GM12878 (cell line): ENCODE measurements around the gene NUP210. TPM values are rescaled to one million over a fixed set of nuclear protein-coding genes. Genes with fewer than 3 reads are reported as not detected.
A peak's percentile ranks its signal among the peaks of the same experiment; 100 is the strongest.

ENCODE experiments used
- CBX3 ChIP-seq: fragments of 200-600 bp; sonication (generic); IDR thresholded peaks from 2 replicates; pipeline ENCODE4 v1.6.1; 2016; ENCODE audit warnings: low read depth, borderline replicate concordance
- CEBPZ ChIP-seq: fragments of 150-350 bp; IDR thresholded peaks from 2 replicates; pipeline ENCODE4 v1.6.1; 2016; ENCODE audit warnings: low read depth, low read length
- CHD1 ChIP-seq: IDR thresholded peaks from 2 replicates; pipeline ENCODE4 v1.6.1; 2012; ENCODE audit warnings: low read depth, low read length, improper control_type of control experiment
- CHD4 ChIP-seq: fragments of 200-600 bp; sonication (generic); IDR thresholded peaks from 2 replicates; pipeline ENCODE4 v1.6.1; 2016; ENCODE audit warnings: mild to moderate bottlenecking
- CUX1 ChIP-seq: IDR thresholded peaks from 2 replicates; pipeline ENCODE4 v1.6.1; 2012; ENCODE audit warnings: improper control_type of control experiment, low read depth, low read length; ENCODE audit not compliant: insufficient replicate concordance
- EGR1 ChIP-seq, 2 experiments: IDR thresholded peaks; 1 replicate in 1 of 2; 2 replicates in 1 of 2; pipeline ENCODE4 v1.6.1; 2011 to 2012; ENCODE audit warnings: low read depth in 2 of 2, low read length in 2 of 2, borderline replicate concordance in 1 of 2, mild to moderate bottlenecking in 1 of 2, moderate library complexity in 1 of 2
- EP300 ChIP-seq, 2 experiments: fragments of 150-350 bp in 1 of 2; IDR thresholded peaks; 2 replicates each; pipeline ENCODE4 v1.6.1; 2011 to 2012; ENCODE audit warnings: low read depth in 2 of 2, low read length in 2 of 2, borderline replicate concordance in 1 of 2, improper control_type of control experiment in 1 of 2, inconsistent platforms in 1 of 2; ENCODE audit not compliant: control insufficient read depth in 1 of 2
- ESRRA ChIP-seq: IDR thresholded peaks from 2 replicates; pipeline ENCODE4 v1.6.1; 2012; ENCODE audit warnings: mild to moderate bottlenecking, low read length, improper control_type of control experiment
- FOS ChIP-seq: IDR thresholded peaks from 3 replicates; pipeline ENCODE4 v1.6.1; 2011; ENCODE audit warnings: borderline replicate concordance; ENCODE audit not compliant: insufficient read length; ENCODE audit errors: extremely low read depth
- KDM1A ChIP-seq: fragments of 200-600 bp; sonication (generic); IDR thresholded peaks from 2 replicates; pipeline ENCODE4 v1.6.1; 2016; ENCODE audit warnings: borderline replicate concordance
- MEF2A ChIP-seq: IDR thresholded peaks from 2 replicates; pipeline ENCODE4 v1.6.1; 2011; ENCODE audit warnings: low read depth, mild to moderate bottlenecking, low read length, moderate library complexity; ENCODE audit not compliant: insufficient read depth
- MXI1 ChIP-seq: fragments of 150-350 bp; IDR thresholded peaks from 2 replicates; pipeline ENCODE4 v1.6.1; 2011; ENCODE audit warnings: low read depth, mild to moderate bottlenecking, inconsistent platforms, low read length, improper control_type of control experiment
- NFXL1 ChIP-seq: fragments of 450-650 bp; IDR thresholded peaks from 2 replicates; pipeline ENCODE4 v1.6.1; 2017; ENCODE audit warnings: antibody characterized with exemption, mild to moderate bottlenecking, borderline replicate concordance
- NR2F1 ChIP-seq: fragments of 450-650 bp; conservative IDR thresholded peaks from 2 replicates; pipeline ENCODE4 v1.6.1; 2017; ENCODE audit warnings: mild to moderate bottlenecking
- NRF1 ChIP-seq: conservative IDR thresholded peaks from 2 replicates; pipeline ENCODE4 v1.6.1; 2011; ENCODE audit warnings: mild to moderate bottlenecking, low read depth, low read length, improper control_type of control experiment
- POLR2AphosphoS2 ChIP-seq: IDR thresholded peaks from 2 replicates; pipeline ENCODE4 v1.6.1; 2011; ENCODE audit warnings: low read depth, mild to moderate bottlenecking, low read length, improper control_type of control experiment, moderate library complexity
- SPI1 ChIP-seq: IDR thresholded peaks from 2 replicates; pipeline ENCODE4 v1.6.1; 2011; ENCODE audit warnings: low read depth, mild to moderate bottlenecking, low read length, moderate library complexity, borderline replicate concordance; ENCODE audit not compliant: insufficient read depth
- TAF1 ChIP-seq: IDR thresholded peaks from 2 replicates; pipeline ENCODE4 v1.6.1; 2011; ENCODE audit warnings: mild to moderate bottlenecking, low read depth, low read length, borderline replicate concordance
- TCF3 ChIP-seq: IDR thresholded peaks from 2 replicates; pipeline ENCODE4 v1.6.1; 2012; ENCODE audit warnings: low read depth, mild to moderate bottlenecking, low read length, borderline replicate concordance; ENCODE audit not compliant: insufficient read depth
- TCF7 ChIP-seq: IDR thresholded peaks from 2 replicates; pipeline ENCODE4 v1.6.1; 2014; ENCODE audit warnings: antibody characterized with exemption, borderline replicate concordance
- ZNF207 ChIP-seq: fragments of 450-650 bp; IDR thresholded peaks from 2 replicates; pipeline ENCODE4 v1.6.1; 2014; ENCODE audit warnings: antibody characterized with exemption, mild to moderate bottlenecking, borderline replicate concordance
- ZNF24 ChIP-seq: fragments of 450-650 bp; IDR thresholded peaks from 2 replicates; pipeline ENCODE4 v1.6.1; 2017; ENCODE audit warnings: antibody characterized with exemption, mild to moderate bottlenecking
- polyA plus RNA-seq, 11 experiments: library from polyadenylated mRNA; depleted of rRNA in 4 of 11; unstranded in 6 of 11; stranded (reverse) in 5 of 11; fragments of >200 nt; fragmentation: Nextera tagmentation in 4 of 11; fragmentation: Illumina TruSeq in 1 of 11; extraction: Ambion mirVana in 4 of 11; extraction: Trizol in 1 of 11; gene quantifications; 1 replicate in 1 of 11; 2 replicates in 10 of 11; pipeline versions ENCODE4 v1.2.1 to v1.2.3, GENCODE V29; 2011 to 2016; ENCODE audit warnings: inconsistent platforms in 2 of 11, missing spikeins in 2 of 11, low read depth in 1 of 11
- total RNA-seq, 4 experiments: library from RNA; depleted of rRNA in 3 of 4; stranded (reverse); fragments of >200 nt in 3 of 4; fragmentation: Illumina TruSeq in 1 of 4; extraction: Trizol in 1 of 4; gene quantifications; 2 replicates each; pipeline versions ENCODE4 v1.2.1 to v1.2.3, GENCODE V29; 2013 to 2021

The NUP210 gene
- total and polyA plus RNA-seq, 10 of the 15 experiments (the other 5 are each of a cell fraction or from before 2014, with no cell fraction given): 2.9 to 150 (median 76.0) TPM

GRCh38 chr3:13414040-13414729 lies 5.9 kb downstream of the NUP210 start (continued):
- TF ChIP-seq CUX1 (no peak), SPI1 (peak; percentile 98), CEBPZ (no peak), TCF7 (no peak), TCF3 (0 out of 2 replicates have a peak, but pooled peaks have one; percentile 51), CHD1 (no peak), FOS (no peak), MXI1 (peak; percentile 75), NR2F1 (peak; percentile 80), CBX3 (no peak), TAF1 (peak; percentile 30; the same call in 1 of the 2 replicates), POLR2AphosphoS2 (no peak; the same call in 1 of the 2 replicates), KDM1A (no peak), EGR1 (IDR thresholded peaks at IDR 0.05; ENCODE audit: borderline replicate concordance in 1 of 2, low read depth in 2 of 2, low read length in 2 of 2) (no peak; a peak in 1 of 3 replicates), CHD4 (no peak), ZNF24 (no peak; the same call in 1 of the 2 replicates), MEF2A (no peak), EP300 (IDR thresholded peaks at IDR 0.05; ENCODE audit: borderline replicate concordance in 1 of 2, control insufficient read depth in 1 of 2, low read depth in 2 of 2, low read length in 2 of 2) (peak; percentile 68 to 89; a peak in 3 of 4 replicates), NRF1 (no peak), ESRRA (no peak), NFXL1 (no peak), ZNF207 (0 out of 2 replicates have a peak, but pooled peaks have one; percentile 49)
